OCI-M1 (cell line): ENCODE results near the gene RAB26.

Experiments
- DNase-seq: peaks from one replicate; lab custom pipeline; 2025; lab: John Stamatoyannopoulos, UW

The RAB26 gene

DNA sequence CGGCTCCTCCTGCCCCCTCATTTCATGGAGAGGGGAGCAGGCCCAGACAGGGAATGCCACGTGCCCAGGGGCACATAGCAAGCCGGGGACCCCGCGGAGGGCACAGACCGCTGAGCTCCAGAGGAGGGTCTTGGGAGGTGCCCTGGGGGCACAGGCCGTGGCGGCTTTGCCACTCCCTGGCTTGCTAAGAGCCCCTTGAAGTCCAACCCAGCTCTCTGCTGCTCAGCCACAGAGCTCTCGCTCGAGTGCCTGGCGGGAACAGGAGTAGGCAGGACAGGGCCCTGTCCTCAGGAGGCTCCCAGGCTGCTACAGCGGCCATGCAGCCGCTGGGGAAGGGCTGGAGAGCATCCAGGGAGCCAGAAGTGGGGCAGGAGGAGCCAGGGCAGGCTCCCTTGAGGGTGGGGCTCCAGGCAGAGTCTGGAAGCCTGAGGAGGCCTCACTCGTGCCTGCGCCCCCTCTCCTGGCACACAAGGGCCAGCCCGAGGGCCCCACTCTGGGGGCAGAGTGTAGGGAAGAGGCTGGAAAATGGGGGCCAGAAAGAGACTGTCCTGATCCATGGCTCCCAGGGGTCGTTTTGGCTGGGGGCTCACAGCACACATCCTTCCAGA is 4.4 kb upstream of the RAB26 start:
- DNase-seq, result no peak

GRCh38 chr16:2145843-2146242 is 2.6 kb upstream of the RAB26 start:
- no peak for DNase-seq

DNA sequence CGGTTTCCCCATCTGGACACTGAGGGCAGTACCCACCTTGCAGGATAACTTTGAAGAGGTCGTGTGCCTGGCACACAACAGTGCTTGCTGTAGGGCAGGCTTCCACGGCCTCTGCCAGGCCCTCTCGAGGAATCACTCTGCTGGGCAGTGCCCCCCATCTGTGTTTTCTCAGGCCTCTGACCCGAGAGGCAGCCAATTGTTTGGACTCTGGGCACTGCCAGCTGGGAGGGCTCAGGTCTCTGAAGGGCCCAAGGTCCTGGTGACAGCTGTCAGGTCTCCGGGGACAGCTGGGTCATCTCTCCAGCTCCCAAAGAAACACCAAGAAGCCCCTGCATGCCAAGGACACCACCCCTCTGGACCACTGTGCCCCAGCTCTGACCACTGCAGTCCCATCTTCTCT is 1.0 kb upstream of the RAB26 start:
- no peak for DNase-seq

DNA sequence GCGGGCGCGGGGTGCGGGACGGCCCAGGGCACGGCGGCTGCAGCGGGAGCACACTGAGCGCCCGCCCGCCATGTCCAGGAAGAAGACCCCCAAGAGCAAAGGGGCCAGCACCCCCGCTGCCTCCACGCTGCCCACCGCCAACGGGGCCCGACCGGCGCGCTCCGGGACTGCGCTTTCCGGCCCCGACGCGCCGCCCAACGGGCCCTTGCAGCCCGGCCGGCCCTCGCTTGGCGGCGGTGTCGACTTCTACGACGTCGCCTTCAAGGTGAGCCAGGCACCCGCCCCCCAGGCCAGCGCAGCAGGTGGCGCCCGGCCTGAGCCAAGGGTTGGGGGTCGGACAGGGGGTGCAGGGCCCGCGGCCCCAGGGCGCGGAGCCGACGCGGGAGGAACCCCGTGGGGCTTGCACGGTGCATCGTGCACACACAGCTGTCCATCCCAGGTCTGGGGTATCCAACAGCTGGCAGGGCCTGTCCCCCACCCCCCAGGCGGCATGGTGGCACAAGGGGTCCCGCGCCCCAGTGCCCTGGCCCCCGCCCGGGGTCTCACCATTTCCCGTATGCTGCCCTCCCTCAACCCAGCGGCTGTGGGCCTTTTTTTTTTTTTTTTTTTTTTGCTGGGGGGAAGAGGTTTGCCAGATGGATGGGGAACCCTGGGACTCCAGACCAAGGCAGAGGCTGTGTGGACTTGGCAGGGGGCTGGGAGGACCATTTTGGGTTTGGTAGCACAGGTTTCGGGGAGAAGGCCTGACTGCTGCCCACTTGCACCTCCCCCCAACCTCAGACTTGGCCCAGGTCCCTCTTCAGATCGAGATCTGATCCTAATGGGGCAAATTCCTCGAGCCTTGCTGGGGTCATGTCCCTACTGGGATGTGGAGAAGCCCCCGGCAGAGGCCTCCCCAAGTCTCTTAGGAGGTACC is 547 bp downstream of the RAB26 start:
- no peak for DNase-seq

GRCh38 chr16:2149630-2150417 is 1.4 kb downstream of the RAB26 start:
- DNase-seq, result no peak

- DNase-seq, result peak; percentile 63
These were observed 2.2 kb downstream of the RAB26 start for GRCh38 chr16:2150418-2151187.

GRCh38 chr16:2151188-2152091 is 3.0 kb downstream of the RAB26 start:
- no peak for DNase-seq

DNA sequence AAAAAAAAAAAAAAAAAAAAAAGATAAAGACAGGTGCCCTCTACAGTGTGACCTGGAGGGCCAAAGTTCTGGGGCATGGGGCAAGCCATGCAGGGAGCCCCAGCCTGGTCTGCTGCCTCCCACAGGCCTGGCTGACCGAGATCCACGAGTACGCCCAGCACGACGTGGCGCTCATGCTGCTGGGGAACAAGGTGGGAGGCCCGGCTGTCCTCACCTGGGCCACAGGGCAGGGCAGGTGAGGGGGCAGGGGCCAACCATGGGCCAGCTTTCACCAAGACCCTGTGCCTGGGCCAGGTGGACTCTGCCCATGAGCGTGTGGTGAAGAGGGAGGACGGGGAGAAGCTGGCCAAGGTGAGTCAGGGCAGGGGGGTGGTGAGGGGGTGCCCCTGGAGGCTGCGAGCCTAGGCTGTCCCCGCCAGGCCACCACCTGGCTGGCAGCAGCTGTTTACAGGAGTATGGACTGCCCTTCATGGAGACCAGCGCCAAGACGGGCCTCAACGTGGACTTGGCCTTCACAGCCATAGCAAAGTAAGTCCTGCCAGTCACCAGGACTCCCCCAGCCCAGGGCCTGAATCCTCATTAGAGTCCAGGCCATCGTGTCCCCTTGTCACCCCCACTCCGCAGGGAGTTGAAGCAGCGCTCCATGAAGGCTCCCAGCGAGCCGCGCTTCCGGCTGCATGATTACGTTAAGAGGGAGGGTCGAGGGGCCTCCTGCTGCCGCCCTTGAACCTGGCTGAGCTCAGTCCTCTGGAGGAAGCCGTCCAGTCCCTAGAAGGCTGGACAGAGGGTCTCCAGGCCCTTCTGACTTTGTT is 4.5 kb downstream of the RAB26 start:
- DNase-seq, result no peak

- DNase-seq, result no peak
These were observed 6.2 kb downstream of the RAB26 start for GRCh38 chr16:2154533-2155090.

DNA sequence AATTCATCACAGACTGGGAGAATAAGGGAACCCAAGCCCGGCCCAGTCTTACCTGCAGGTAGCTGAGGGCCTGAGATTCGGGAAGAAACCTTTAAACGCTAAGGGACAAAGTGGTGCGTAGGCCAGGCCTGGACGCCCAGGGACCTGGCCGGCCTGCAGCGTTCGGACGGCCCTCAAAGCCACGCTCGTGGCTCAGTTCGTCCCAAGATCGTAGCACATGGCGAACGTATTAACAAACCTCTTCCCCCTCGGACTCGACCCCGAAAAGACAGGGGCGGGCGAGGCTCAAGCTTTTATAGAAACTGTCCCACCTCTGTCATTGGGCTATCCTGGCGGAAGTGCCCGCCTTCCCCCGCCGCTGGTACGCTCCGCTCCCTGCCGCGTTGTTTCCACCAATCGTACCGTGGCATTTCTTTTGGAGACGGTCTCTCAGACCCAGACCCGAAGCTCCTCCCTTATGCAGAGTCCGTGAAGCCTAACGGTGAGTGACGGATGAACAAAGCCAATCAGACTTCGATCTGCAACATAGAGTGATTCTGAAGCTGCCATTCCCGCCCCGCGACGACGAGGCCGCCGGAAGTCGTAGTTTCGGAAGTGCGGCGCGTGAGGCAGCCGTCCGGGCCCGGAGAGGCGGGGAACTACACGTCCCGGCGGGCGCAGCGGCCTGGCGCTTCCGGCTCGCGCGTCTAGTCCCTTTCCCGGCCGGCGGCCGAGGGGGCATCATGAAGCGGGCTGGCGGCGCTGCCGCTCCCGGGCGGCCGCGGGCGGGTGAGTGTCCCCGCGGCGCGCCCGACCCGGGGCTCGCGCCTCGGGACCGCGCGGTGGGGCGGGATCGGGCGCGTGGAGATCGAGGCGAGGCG is 6.9 kb downstream of the RAB26 start, which contains the start of gene TRAF7:
TSS of gene TRAF7 (plus strand) at position 692 of the 860 bp plus-strand sequence. CDS start 8,139 bp downstream, outside the sequence.
- peak; percentile 100 for DNase-seq

- peak; percentile 51 for DNase-seq
These were observed 7.8 kb downstream of the RAB26 start for GRCh38 chr16:2155977-2156848.

- no peak for DNase-seq
These were observed 8.4 kb downstream of the RAB26 start for GRCh38 chr16:2156849-2157224.

DNA sequence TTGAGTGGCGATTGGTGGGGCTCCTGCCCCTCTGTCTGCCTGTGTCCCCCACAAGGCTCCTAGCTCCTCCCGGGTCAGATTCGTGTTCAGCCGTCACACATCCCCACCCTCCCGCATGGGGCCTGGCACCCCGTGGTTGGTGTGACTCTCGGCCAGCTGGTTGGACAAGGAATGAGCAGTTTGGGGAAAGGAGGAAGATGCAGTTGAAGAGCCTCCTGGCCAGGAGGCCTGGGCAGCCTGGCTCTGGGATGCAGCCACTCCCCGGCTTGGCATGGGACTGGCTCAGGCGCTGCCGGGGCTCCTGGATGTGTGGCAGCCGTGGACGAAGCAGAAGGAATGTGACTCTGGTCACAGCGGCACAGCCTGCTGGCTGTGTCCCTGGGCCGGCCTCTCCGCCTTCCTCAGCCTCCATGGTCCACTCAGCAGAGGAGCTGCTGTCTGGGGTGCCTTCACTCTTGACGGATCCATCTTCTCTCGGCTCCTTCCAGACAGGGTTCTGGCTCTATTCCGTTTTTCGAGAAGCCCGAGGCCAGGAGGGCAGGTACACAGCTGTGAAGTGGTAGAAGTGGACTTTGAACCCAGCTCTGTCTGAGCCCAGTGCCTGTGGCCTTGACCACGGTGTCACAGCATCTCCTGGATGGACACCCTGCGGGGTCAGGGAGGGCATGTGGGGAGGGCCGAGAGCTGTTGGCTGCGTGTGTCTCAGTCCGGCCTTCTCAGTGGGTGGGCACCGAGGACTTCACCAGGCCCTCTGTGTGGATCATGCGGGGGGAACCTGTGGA is 9.2 kb downstream of the RAB26 start:
- no peak for DNase-seq

GRCh38 chr16:2158262-2158638 is 9.8 kb downstream of the RAB26 start:
- no peak for DNase-seq

DNA sequence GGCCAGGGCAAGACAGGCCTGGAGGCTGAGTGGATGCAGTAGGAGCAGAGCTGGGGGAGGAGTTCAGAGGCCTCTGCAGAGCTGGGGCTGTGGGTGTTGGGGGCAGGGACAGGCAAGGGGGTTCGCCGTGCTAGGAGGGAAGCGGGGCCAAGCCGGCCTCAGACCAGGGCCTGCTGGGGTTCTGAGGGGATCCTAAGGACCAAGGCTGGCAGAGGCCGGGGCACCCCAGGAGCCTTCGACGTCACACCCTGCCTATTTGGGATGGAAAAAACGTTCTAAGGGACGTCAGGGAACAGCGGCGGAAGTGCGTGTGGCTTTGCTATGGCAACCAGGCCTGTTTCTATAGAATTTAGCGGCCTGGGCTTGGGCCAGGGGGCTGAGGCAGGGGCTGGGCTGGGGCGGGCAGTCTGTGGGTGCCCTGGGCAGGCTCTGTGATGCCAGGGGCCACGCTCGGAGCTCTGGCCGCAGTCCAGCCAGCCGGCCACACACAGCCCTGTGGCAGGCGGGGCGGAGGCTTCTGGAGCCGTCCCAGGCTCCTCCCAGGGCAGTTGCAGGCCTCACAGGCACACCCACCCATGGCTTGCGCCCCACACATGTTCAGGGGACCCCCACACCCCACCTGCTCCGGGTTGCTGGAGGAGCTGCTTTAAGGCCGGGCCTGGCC is 10.9 kb downstream of the RAB26 start:
- no peak for DNase-seq

- DNase-seq, result no peak
These were observed 12.6 kb downstream of the RAB26 start for GRCh38 chr16:2160915-2161551.
